Posterior cingulate gyrus (tissue), 11 donors: ENCODE results near the gene UPF1.

ENCODE experiments used
- DNase-seq, 10 donors: peaks; one replicate each; pipeline versions ENCODE4 v3.0.0 to v3.0.0-alpha.2; 2020 to 2021; ENCODE audit warnings: mixed read lengths in 3 of 10
- intact Hi-C: fragments of 100-400 bp; cut with DNase I; formaldehyde crosslinking; loops from one replicate; pipeline ENCODE4 v1.15.1; 2023

Gene UPF1

GRCh38 chr19:18867199-18867598, 35.4 kb downstream of the UPF1 start:
- intact Hi-C loops, result loop anchor here (2.0 kb wide), 1 partner anchor 52 kb away; the partner anchor contains the start of genes COPE and DDX49
- DNase-seq, result no peak

DNA sequence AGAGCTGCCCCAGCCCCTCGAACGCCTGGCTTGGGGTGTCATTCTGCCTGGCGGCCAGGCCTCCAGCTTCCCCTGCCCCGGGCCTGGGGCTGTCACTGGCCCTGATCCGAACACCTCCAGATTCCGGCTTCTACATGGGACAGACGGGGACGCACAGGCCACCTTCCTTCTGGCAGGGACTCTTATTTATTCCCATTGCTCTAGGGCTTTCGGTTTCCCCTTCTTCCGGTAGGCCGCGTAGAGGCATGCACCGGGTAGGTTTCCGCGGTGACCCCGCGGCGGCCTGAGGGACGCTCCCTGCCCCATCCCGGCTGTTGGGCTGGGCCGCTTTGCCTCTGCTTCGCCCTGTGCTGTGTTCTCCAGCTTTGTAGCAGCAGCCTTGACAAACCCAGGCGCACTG, 36.0 kb downstream of the UPF1 start:
- intact Hi-C loops, result loop anchor here (2.0 kb wide), 1 partner anchor 51 kb away; the partner anchor contains the start of genes COPE and DDX49
- no peak for DNase-seq

- DNase-seq, result peak in 4 of 10 donors; percentile 27 to 90 (median 56)
- intact Hi-C loops, result no loop called here
These were observed 36.7 kb downstream of the UPF1 start for GRCh38 chr19:18868380-18869022.

- intact Hi-C loops, result no loop called here
- DNase-seq, result peak in 1 of 10 donors; percentile 80
These were observed 37.4 kb downstream of the UPF1 start for GRCh38 chr19:18869023-18869618.

DNA sequence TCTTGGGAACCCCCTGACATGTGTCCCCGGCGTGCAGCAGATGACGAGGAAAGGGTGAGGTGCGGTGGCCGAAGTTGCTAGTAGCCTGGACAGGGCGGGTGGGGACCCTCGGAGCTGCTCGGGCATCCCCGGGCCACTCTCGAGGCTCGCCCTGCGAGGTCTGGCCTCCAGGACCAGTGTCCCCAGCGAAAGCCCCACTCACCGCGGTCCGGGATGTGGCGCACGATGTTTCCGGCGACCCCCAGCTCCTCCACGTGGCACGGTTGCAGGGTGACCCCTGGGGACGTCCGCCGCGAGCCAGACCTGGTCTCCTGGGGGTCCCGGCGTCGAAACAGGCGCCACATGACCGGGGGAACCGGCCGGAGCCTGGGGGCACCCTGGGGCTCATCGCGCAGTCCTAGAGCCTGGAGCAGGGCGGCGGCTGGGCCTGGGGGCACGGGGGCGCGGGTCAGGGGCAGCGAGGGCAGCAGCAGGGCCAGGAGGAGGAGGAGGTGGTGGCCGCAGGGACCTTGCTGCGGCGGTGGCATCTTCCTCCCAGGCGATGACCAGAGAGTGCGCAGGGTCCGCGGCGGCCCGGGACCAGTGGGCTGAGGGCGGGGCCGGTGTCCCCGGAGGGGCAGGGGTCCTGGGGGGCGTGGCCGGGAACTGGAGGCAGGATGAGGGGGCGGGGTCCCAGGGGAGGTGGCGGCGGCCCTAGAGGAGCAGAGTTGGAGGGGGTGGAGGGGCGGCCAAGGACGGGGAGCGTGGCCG, 38.2 kb downstream of the UPF1 start:
- DNase-seq, result peak in 1 of 10 donors; percentile 83
- intact Hi-C loops, result no loop called here

DNA sequence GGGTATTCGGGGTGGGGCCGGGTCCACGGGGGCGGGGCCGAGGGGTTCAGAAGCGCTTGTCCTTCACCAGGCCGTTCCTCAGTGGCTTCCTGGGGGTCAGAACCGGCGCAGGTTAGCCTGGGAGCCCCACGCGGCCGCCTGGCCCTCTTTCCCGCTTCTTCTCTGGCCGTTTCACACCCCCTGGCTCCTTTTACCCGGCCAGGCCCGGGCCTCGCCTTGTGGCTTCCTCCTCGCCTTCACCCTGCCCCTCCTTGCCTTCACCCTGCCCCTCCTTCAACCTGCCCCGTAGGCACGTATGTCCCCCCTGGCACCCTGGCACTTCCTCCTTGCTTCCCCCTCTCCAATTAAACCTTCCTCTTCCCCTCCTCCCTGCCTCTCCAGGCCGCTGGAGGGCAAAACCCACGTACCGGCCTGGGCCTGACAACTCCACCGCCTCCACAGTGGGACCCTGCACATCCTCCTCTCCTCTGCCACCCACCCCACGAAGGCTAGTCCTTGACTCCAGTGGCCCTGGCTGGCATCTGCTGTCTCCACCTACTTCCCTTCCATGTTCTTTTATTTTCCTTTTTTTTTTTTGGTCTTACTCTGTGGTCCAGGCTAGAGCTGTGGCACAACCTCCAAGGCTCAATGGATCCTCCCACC, 38.9 kb downstream of the UPF1 start:
- intact Hi-C loops, result no loop called here
- no peak for DNase-seq

- no peak for DNase-seq
- intact Hi-C loops, result no loop called here
These were observed 39.8 kb downstream of the UPF1 start for GRCh38 chr19:18871543-18871942.

- no peak for DNase-seq
- intact Hi-C loops, result no loop called here
These were observed 44.0 kb downstream of the UPF1 start for GRCh38 chr19:18875726-18876125.

DNA sequence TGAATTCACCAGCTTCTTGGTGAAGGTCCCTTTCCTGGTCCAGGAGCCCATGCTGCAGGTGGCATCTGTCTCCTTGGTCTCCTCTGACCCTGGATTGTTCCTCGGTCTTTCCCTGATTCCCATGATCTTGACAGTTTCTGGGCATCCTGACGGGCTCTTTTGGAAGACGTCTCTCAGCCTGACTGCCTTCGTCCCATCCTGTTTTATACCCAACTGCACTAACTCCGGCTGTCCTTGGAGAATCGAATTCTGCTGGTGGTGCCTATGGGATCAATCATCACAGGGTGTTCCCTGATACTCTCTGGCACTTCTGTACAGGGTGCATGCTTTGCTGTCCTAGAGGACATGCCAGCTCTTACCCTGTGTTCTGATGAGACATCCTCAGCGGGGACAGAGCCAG, 45.1 kb downstream of the UPF1 start:
- intact Hi-C loops, result no loop called here
- DNase-seq, result no peak

GRCh38 chr19:18878058-18878797, 46.5 kb downstream of the UPF1 start:
- DNase-seq, result no peak

GRCh38 chr19:18878858-18879578, 47.3 kb downstream of the UPF1 start:
- intact Hi-C loops, result no loop called here
- DNase-seq, result no peak

More at GRCh38 chr19:18878058-18878797, 46.5 kb downstream of the UPF1 start:
- intact Hi-C loops, result no loop called here

- DNase-seq, result no peak
- intact Hi-C loops, result no loop called here
These were observed 48.0 kb downstream of the UPF1 start for GRCh38 chr19:18879579-18880373.

DNA sequence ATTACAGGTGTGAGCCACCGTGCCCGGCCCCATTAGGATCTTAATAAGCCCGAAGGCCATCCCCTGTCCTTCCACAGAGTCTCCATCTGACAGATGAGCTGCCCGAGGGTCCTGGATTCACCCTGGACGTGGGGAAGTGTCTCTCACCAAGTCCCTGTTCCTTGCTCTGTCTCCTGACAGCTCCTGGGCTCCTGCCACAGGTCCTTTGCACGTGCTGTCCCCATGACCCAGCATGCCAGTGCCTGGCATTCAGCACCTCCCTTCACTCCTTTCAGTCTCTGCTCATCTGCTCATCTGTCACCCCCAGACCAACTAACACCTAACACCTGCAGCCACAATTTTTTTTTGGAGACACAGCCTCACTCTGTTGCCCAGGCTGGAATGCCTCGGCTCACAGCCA, 49.7 kb downstream of the UPF1 start:
- intact Hi-C loops, result no loop called here
- no peak for DNase-seq

DNA sequence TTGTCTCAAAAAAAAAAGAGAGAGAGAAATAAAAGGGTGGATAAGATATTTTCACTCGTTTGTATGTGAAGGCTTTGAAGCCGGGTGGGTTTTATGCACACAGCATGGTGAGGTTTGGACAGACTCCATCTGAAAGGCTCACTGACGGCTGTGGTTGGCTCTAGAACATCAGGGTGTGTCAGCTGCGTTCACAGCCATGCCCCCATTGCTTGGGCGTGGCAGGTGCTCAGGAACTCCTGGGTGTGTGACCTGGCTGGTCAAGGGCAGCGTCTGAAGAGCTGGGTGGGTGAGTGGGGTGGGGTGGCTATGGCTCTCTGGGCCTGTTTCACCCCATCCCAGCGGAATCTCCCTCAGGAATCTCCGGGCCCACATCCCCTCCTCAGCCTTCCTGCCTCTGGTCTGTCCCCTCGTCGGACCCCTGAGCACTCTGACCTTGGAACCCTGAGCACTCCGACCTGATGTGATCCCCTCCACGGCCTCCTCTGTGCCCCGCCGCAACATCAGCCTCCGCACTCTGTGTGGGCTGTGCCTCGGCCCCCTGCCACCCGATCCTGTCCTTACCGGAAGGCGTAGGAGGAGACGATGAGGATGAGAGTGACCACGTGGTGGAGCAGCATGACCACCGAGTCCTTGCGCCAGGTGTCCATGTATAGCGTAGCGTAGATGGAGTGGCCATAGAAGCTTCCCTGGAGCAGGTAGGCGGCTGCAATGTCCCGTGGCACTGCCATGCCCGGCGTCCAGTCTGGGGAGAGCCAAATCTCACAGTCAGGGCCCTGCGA, 52.0 kb downstream of the UPF1 start:
- DNase-seq, result no peak
- intact Hi-C loops, result no loop called here

DNA sequence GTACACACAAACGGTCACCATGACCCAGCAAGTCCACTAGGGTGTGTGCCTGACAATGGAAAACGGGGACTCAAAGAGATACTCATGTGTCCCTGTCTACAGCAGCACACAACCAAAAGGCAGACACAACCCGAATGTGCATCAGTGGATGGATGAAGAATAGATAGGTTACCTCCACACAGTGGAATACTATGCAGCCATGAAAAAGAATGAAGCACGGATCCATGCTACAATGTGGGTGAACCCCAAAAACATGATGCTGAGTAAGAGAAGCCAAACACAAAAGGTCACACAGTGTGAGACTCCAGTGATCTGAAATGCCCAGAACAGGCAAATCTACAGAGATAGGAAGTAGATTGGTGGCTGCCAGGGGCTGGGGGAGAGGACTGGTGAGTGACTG, 55.2 kb downstream of the UPF1 start:
- no peak for DNase-seq
- intact Hi-C loops, result no loop called here

GRCh38 chr19:18889949-18890745, 58.4 kb downstream of the UPF1 start:
- peak in 1 of 10 donors; percentile 72 for DNase-seq
- intact Hi-C loops, result no loop called here

- peak in 2 of 10 donors; percentile 27 to 89 for DNase-seq
- intact Hi-C loops, result no loop called here
These were observed 62.0 kb downstream of the UPF1 start for GRCh38 chr19:18893587-18894253.
